Activated CD8-positive, alpha-beta T cell treated with anti-CD3 and anti-CD28 coated beads, Interleukin-2, amount 10 ng/mL, durations not matched to agents 7 days and 5 days (primary cell): ENCODE results near the gene KLHDC1. TPM values are rescaled to one million over a fixed set of nuclear protein-coding genes. Genes with fewer than 3 reads are reported as not detected.
"Not testable (repeated sequence)": the region's sequence is repeated elsewhere in the genome, so short reads cannot be mapped to it uniquely, and the experiment has no call there.

Source experiments
- ATAC-seq: fragments of 150-1000 bp; cut with Tn5 transposase; one replicate; pipeline ENCODE4 v1.10.0; 2021; ENCODE audit warnings: moderate library complexity
- CTCF ChIA-PET: fragments of 350-600 bp; sonication (Branson Sonifier 250); formaldehyde crosslinking; loops from one replicate; lab custom pipeline; 2021; ENCODE audit warnings: antibody characterized with exemption; lab: Charles Lee
- POLR2A ChIA-PET: fragments of 350-600 bp; sonication (Branson Sonifier 250); formaldehyde crosslinking; loops from one replicate; lab custom pipeline; 2021; ENCODE audit warnings: antibody characterized with exemption; lab: Charles Lee
- DNase-seq: peaks from one replicate; pipeline ENCODE4 v3.0.0-alpha.2; 2020
- H3K27ac Mint-ChIP-seq: one replicate; pipeline ENCODE4 v1.8.0; 2021; ENCODE audit warnings: mild to moderate bottlenecking, mixed read lengths
- H3K27me3 Mint-ChIP-seq: one replicate; pipeline ENCODE4 v1.8.0; 2021; ENCODE audit warnings: low read depth, mixed read lengths
- H3K36me3 Mint-ChIP-seq: one replicate; pipeline ENCODE4 v1.8.0; 2021; ENCODE audit warnings: low read depth, mixed read lengths
- H3K4me1 Mint-ChIP-seq: one replicate; pipeline ENCODE4 v1.8.0; 2021; ENCODE audit warnings: low read depth, mixed read lengths
- H3K4me3 Mint-ChIP-seq: one replicate; pipeline ENCODE4 v1.8.0; 2021; ENCODE audit warnings: mild to moderate bottlenecking, mixed read lengths
- H3K9me3 Mint-ChIP-seq: one replicate; pipeline ENCODE4 v1.8.0; 2022; ENCODE audit warnings: mixed read lengths; ENCODE audit not compliant: insufficient read depth
- total RNA-seq, 2 experiments: library from RNA; stranded (reverse); gene quantifications; one replicate each; pipeline ENCODE4 v1.2.3, GENCODE V29; 2021

KLHDC1 gene
- total RNA-seq, 2 experiments from 2014 or later, result 0.95 to 1.5 TPM

DNA sequence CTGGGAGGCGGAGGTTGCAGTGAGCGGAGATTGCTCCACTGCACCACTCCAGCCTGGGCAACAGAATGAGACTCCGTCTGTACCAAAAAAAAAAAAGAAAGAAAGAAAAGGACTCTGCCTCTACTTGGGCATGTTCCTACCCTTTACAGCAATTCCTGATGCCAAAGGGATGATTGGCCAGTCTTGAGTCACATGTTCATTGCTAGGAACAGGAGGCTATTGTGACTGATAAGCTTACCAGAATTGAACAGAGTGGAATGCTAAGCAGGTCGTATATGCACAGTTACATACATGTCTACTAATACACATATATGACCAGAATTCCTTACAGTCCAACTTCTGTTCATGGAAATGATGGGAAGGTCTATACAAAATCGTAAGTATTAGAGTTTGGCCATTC lies 34.3 kb downstream of the KLHDC1 start:
- ChIA-PET CTCF (no interaction called here), POLR2A (no interaction called here)
- H3K27me3 Mint-ChIP-seq, result no peaks in the 10 kb centered on the region
- no peak for ATAC-seq
- DNase-seq, result no peak
- peaks cover 3% of the 10 kb centered on the region for H3K36me3 Mint-ChIP-seq
- no peak overlapping the region for H3K27ac Mint-ChIP-seq
- no peak overlapping the region for H3K4me3 Mint-ChIP-seq
- H3K9me3 Mint-ChIP-seq, result no peaks in the 10 kb centered on the region
- H3K4me1 Mint-ChIP-seq, result no peaks in the 10 kb centered on the region

DNA sequence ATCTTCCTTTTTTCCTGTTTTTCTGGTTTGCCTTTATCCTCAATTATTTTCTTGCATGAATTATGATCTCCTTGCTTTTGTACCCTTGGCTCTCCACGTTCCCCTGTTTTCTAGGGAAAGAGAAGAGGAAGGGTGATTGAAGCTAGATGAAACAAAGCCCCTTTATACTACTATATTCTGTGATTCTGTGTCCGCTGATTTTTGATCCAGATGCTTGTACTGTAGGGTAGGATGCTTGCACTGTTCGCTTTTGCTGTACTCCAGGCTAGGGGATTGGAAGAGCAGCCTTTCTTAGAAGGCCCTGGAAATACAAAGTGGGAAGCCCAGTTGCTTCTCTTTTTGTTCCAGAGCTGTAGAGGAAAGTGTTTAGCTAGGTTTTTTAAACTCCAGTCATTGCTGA lies 40.0 kb downstream of the KLHDC1 start:
- CTCF ChIA-PET, result no interaction called here
- POLR2A ChIA-PET, result no interaction called here
- ATAC-seq, result no peak

DNA sequence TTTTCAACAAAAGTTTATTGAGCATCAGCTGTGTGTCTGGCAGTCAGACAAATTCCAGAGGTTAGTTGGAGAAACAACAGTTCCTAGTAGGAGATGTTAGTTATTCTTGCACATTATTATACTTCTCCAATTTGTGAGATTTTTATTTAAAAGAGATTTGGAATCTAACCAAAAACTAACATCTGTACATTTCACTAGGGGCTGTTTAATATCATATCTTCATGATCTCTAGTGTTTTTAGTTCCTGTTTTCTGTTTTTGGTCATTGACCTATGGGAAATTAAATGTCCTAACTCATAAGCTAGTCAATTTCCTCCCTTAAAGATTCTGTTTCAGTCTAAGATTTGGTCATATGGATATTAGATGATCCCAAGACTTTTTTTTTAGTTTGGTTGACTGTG lies 40.9 kb downstream of the KLHDC1 start:
- ATAC-seq (no peak), DNase-seq (no peak)
- H3K27me3 Mint-ChIP-seq, result no peaks in the 10 kb centered on the region
- H3K36me3 Mint-ChIP-seq, result no peaks in the 10 kb centered on the region
- H3K4me3 Mint-ChIP-seq, result no peak overlapping the region
- ChIA-PET POLR2A (interaction anchor here (0.5 kb wide), 1 partner anchor 1102 kb away, joined by 3 read pairs; no protein-coding TSS in a partner anchor), CTCF (no interaction called here)
- H3K4me1 Mint-ChIP-seq, result no peaks in the 10 kb centered on the region
- no peak overlapping the region for H3K27ac Mint-ChIP-seq
- no peaks in the 10 kb centered on the region for H3K9me3 Mint-ChIP-seq

More for the DNA sequence above, 40.0 kb downstream of the KLHDC1 start:
- Mint-ChIP-seq H3K36me3 (no peaks in the 10 kb centered on the region), H3K4me1 (no peaks in the 10 kb centered on the region), H3K27ac (no peak overlapping the region), H3K27me3 (no peaks in the 10 kb centered on the region), H3K9me3 (no peaks in the 10 kb centered on the region), H3K4me3 (no peak overlapping the region)
- DNase-seq, result no peak

GRCh38 chr14:49735669-49736068 lies 42.7 kb downstream of the KLHDC1 start:
- H3K27ac Mint-ChIP-seq, DNase-seq, H3K36me3 Mint-ChIP-seq, H3K4me1 Mint-ChIP-seq, H3K27me3 Mint-ChIP-seq, CTCF ChIA-PET, H3K4me3 Mint-ChIP-seq, ATAC-seq, H3K9me3 Mint-ChIP-seq: not testable (repeated sequence)
- POLR2A ChIA-PET, result interaction anchor here (0.7 kb wide), 1 partner anchor 39 kb away, joined by 3 read pairs; no protein-coding TSS in a partner anchor

- Mint-ChIP-seq H3K4me3 (no peak overlapping the region), H3K9me3 (no peaks in the 10 kb centered on the region), H3K4me1 (no peaks in the 10 kb centered on the region), H3K27me3 (no peaks in the 10 kb centered on the region), H3K27ac (no peak overlapping the region), H3K36me3 (no peaks in the 10 kb centered on the region)
- CTCF ChIA-PET, result interaction anchor here (0.5 kb wide), 1 partner anchor 23 kb away, joined by 3 read pairs; the partner anchor contains the start of gene KLHDC2
- no peak for DNase-seq
- ATAC-seq, result no peak
- POLR2A ChIA-PET, result no interaction called here
These were observed 52.3 kb downstream of the KLHDC1 start for GRCh38 chr14:49745191-49745590.

DNA sequence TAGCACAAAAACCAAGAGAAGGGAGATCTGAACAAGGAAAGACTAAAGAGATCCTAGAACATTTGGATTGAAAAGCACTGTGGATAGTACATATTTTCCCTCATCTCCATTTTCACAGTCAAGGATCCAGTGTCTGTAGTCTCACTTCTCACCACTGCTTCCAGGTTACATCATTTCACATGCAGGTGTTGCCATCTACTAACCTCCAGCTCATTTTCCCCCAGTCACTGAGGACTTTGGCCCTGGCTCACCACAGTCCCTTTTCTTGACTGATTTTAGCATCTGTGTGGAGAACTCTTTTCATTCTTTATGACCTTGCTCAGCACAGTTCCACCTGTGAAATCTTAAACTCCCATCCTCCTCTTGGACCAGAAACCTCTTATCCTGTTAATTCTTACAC lies 53.6 kb downstream of the KLHDC1 start:
- ATAC-seq, H3K27me3 Mint-ChIP-seq, CTCF ChIA-PET, H3K9me3 Mint-ChIP-seq, H3K36me3 Mint-ChIP-seq, DNase-seq, H3K4me3 Mint-ChIP-seq, H3K27ac Mint-ChIP-seq, H3K4me1 Mint-ChIP-seq: not testable (repeated sequence)
- POLR2A ChIA-PET, result interaction anchor here (0.6 kb wide), 1 partner anchor 1957 kb away, joined by 3 read pairs; no protein-coding TSS in a partner anchor

- no peaks in the 10 kb centered on the region for H3K36me3 Mint-ChIP-seq
- DNase-seq, result no peak
- H3K9me3 Mint-ChIP-seq, result no peaks in the 10 kb centered on the region
- ChIA-PET CTCF (no interaction called here), POLR2A (no interaction called here)
- no peak overlapping the region for H3K27ac Mint-ChIP-seq
- H3K27me3 Mint-ChIP-seq, result peaks cover 2% of the 10 kb centered on the region
- H3K4me1 Mint-ChIP-seq, result no peaks in the 10 kb centered on the region
- H3K4me3 Mint-ChIP-seq, result no peak overlapping the region
- no peak for ATAC-seq
These were observed 61.7 kb downstream of the KLHDC1 start for GRCh38 chr14:49754570-49755097.

- ChIA-PET POLR2A (no interaction called here), CTCF (no interaction called here)
- Mint-ChIP-seq H3K27me3 (peaks cover 4% of the 10 kb centered on the region), H3K9me3 (no peaks in the 10 kb centered on the region), H3K27ac (no peak overlapping the region), H3K36me3 (no peaks in the 10 kb centered on the region), H3K4me3 (no peak overlapping the region), H3K4me1 (no peaks in the 10 kb centered on the region)
- ATAC-seq, result no peak
- DNase-seq, result no peak
These were observed 62.5 kb downstream of the KLHDC1 start for GRCh38 chr14:49755378-49755777.

- Mint-ChIP-seq H3K4me3 (no peak overlapping the region), H3K4me1 (peaks cover 4% of the 10 kb centered on the region), H3K9me3 (no peaks in the 10 kb centered on the region), H3K27me3 (peaks cover 9% of the 10 kb centered on the region), H3K36me3 (no peaks in the 10 kb centered on the region), H3K27ac (no peak overlapping the region)
- ChIA-PET CTCF (no interaction called here), POLR2A (interaction anchor here (1.0 kb wide), 1 partner anchor 176 kb away, joined by 3 read pairs; the partner anchor contains the start of gene RPS29)
- ATAC-seq (no peak), DNase-seq (no peak)
These were observed 69.1 kb downstream of the KLHDC1 start for GRCh38 chr14:49761839-49762551.

GRCh38 chr14:49766839-49767238 lies 73.9 kb downstream of the KLHDC1 start:
- Mint-ChIP-seq H3K4me3 (peak overlapping the region; percentile 82), H3K36me3 (peaks cover 6% of the 10 kb centered on the region), H3K9me3 (no peaks in the 10 kb centered on the region), H3K4me1 (peaks cover 26% of the 10 kb centered on the region), H3K27ac (peak overlapping the region; percentile 99), H3K27me3 (no peaks in the 10 kb centered on the region)
- POLR2A ChIA-PET, result interaction anchor here (0.6 to 3.0 kb wide), 13 partner anchors 9 to 187 kb away, joined by 3 to 31 read pairs (median 4); partner anchors contain the start of genes DNAAF2, KLHDC1, LRR1 and MGAT2
- DNase-seq (no peak), ATAC-seq (no peak)
- CTCF ChIA-PET, result interaction anchor here (0.5 to 7.2 kb wide), 13 partner anchors 15 to 1094 kb away, joined by 3 to 48 read pairs (median 4); partner anchors contain the start of genes DNAAF2, MGAT2, NEMF and POLE2

DNA sequence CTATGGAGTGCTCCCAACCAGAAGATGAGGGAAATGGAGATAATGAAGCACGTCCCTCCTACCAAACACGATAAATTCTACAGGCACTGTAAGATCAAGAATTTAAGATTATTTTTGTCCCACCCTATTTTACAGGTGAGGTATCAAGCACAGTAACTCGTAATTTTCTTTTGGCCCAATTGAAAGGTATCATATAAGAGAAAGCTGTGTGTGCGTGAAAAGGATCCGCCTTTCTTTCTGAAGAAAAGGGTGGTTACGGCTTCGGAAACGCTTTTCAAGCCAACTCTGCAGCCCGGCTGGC lies 74.3 kb downstream of the KLHDC1 start:
- H3K36me3 Mint-ChIP-seq, result peaks cover 6% of the 10 kb centered on the region
- H3K27ac Mint-ChIP-seq, result peak overlapping the region; percentile 99

More for the DNA sequence above, 74.3 kb downstream of the KLHDC1 start:
- Mint-ChIP-seq H3K27me3 (no peaks in the 10 kb centered on the region), H3K9me3 (no peaks in the 10 kb centered on the region), H3K4me3 (peak overlapping the region; percentile 82), H3K4me1 (peaks cover 26% of the 10 kb centered on the region)
- ChIA-PET POLR2A (interaction anchor here (0.6 to 3.0 kb wide), 14 partner anchors 9 to 234 kb away, joined by 3 to 31 read pairs (median 4); partner anchors contain the start of genes DNAAF2, KLHDC1, LRR1 and MGAT2), CTCF (interaction anchor here (0.5 to 7.2 kb wide), 16 partner anchors 13 to 1093 kb away, joined by 3 to 48 read pairs (median 4); partner anchors contain the start of genes DNAAF2, MGAT2, NEMF and POLE2)
- DNase-seq, result no peak
- ATAC-seq, result no peak
